ENCODE data around the gene SSBP4. TPM values are rescaled to one million over a fixed set of nuclear protein-coding genes. Genes with fewer than 3 reads are reported as not detected.

SSBP4 gene
- total and polyA plus RNA-seq, 2 of the 8 experiments (the other 6 are each of a cell fraction or from before 2014, with no cell fraction given) = 26.4 to 33.7 TPM

- TF ChIP-seq CHD7 (IDR thresholded peaks at IDR 0.05; ENCODE audit: insufficient replicate concordance, low read length) = no peak
- peak; percentile 57 to 90; a peak in 2 of 4 replicates for TF ChIP-seq SIN3A (conservative IDR thresholded peaks at IDR 0.05 in 1 of 2, IDR thresholded peaks at IDR 0.05 in 1 of 2; ENCODE audit: low read depth in 1 of 2, low read length in 2 of 2)
- TF ChIP-seq PHF8 (conservative IDR thresholded peaks at IDR 0.05; ENCODE audit: low read depth, low read length) = peak; percentile 36; the same call in 1 of the 2 replicates
- TF ChIP-seq ASH2L (IDR thresholded peaks at IDR 0.05; ENCODE audit: low read length) = peak; percentile 29
- TF ChIP-seq NANOG (IDR thresholded peaks at IDR 0.05; ENCODE audit: insufficient read depth, low read depth, low read length, poor library complexity, severe bottlenecking) = no peak
- no peak for TF ChIP-seq ZNF274 (IDR thresholded peaks at IDR 0.05; ENCODE audit: borderline replicate concordance, extremely low read depth, low read length)
- TF ChIP-seq KDM4A (IDR thresholded peaks at IDR 0.05; ENCODE audit: low read depth, low read length, severe bottlenecking) = peak; percentile 57
- TF ChIP-seq SAP30 (IDR thresholded peaks at IDR 0.05; ENCODE audit: insufficient read depth, insufficient replicate concordance, low read length) = no peak
Observed at GRCh38 chr19:18428787-18429674, 9.8 kb downstream of the SSBP4 start (continued).

All from H1 (cell line).